ENCODE measurements around the gene ALDOC.

DNA sequence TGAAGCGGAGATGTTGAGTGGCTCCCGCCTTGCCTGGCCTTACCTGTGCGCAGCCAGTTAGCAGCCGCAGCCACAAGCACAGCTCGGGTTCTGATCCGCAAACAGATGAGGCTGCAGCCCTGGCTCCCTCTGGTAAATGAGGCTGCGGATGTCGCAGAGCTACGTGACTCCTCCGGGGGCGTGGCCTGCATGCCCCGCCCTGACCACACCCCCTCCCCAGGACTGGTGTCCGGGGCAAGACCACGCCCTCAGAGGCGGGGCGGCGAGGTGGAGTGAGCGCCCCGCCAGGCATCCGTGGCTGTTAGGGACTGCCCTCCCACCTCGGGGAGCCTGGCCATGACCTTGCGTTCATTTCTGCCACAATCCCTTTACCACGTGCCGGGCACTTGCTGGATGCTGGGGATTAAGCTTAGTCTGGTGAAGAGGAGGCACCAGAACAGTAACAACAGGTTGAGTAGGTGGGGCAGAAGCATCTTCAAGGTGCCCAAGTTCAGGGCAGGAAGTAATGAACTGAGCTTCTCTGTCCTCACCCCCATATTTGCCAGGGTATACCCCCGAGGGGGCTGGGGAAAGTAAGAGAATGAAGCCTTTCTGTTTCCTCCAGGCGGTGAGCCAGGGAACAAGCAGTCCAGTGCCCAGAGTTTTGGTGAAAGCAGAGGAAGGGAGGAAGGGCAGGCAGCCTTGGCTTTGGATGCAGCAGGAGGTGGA lies at the start of gene ALDOC:
- TF ChIP-seq, protein P1, sequence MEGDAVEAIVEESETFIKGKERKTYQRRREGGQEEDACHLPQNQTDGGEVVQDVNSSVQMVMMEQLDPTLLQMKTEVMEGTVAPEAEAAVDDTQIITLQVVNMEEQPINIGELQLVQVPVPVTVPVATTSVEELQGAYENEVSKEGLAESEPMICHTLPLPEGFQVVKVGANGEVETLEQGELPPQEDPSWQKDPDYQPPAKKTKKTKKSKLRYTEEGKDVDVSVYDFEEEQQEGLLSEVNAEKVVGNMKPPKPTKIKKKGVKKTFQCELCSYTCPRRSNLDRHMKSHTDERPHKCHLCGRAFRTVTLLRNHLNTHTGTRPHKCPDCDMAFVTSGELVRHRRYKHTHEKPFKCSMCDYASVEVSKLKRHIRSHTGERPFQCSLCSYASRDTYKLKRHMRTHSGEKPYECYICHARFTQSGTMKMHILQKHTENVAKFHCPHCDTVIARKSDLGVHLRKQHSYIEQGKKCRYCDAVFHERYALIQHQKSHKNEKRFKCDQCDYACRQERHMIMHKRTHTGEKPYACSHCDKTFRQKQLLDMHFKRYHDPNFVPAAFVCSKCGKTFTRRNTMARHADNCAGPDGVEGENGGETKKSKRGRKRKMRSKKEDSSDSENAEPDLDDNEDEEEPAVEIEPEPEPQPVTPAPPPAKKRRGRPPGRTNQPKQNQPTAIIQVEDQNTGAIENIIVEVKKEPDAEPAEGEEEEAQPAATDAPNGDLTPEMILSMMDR (IDR thresholded peaks at IDR 0.05 in 4 of 5, conservative IDR thresholded peaks at IDR 0.05 in 1 of 5) = no peak
- peak; percentile 67 to 82 for TF ChIP-seq POLR2A (IDR thresholded peaks at IDR 0.05)
